ENCODE data around the gene NSG1. TPM values are rescaled to one million over a fixed set of nuclear protein-coding genes. Genes with fewer than 3 reads are reported as not detected.

Gene NSG1
- total and polyA plus RNA-seq, 9 of the 15 experiments (the other 6 are each of a cell fraction or from before 2014, with no cell fraction given) = not detected

DNA sequence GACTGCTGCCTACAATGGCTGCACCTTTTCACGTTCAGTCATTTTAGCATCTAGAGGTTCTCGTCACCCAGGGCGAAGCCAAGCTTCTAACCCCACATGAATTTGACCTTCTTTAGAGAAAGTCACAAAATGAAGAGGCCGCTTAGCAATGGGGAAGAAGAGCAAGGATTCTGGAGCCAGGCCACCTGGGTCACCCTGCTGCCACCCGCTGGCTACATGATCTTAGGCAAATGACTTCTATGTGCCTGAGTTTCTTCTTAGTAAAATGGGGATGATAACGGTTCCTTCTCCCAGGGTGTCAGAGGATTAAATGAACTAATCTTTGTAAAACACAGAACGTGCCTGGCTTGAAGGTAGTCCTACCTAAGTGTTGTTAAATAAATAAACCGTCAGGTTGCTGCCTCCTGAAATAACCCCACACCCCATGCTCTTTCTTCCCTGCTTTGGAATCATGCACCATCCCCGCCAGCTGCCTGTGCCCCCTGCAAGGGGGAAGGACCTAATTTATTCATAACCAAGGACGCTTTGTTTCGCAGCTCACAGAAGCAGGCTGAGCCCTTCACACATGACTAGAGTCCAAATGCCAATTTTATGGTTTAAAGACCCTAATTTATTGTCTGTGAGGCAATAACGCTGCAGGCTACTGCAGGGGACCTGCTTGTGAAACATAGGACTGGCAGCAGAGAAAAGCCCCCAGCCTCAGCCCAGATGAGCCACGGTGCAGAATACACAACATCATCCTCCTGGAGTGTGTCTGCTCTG is 28.6 kb upstream of the NSG1 start:
- H3K9me3 ChIP-seq (replicated peaks; ENCODE audit: control insufficient read depth, insufficient read depth, low read depth, low read length) = no peaks in the 10 kb centered on the region
- H3K4me1 ChIP-seq (replicated peaks in 1 of 2; ENCODE audit: control insufficient read depth in 2 of 2, insufficient read depth in 2 of 2, low read length in 2 of 2) = peaks cover 0 to 7% of the 10 kb centered on the region in 2 experiments; a peak in 1 of 5 replicates
- H3K4me2 ChIP-seq (ENCODE audit: insufficient read depth, low read length) = no peak overlapping the region
- peaks cover 55 to 72% of the 10 kb centered on the region in 2 experiments for H3K27me3 ChIP-seq (ENCODE audit: control insufficient read depth in 2 of 2, insufficient read depth in 2 of 2, low read length in 2 of 2)
- WGBS (ENCODE audit: insufficient coverage, low coverage, missing lambda C conversion rate) = 0% methylated on average over 11 of the region's 13 CpGs
- H3K27ac ChIP-seq (ENCODE audit: extremely low read depth, low read depth, low read length) = no peak overlapping the region
- H3K9me1 ChIP-seq (ENCODE audit: control insufficient read depth, insufficient read depth, low read length) = no peaks in the 10 kb centered on the region
- no peak overlapping the region for H3K9ac ChIP-seq (ENCODE audit: insufficient read depth in 1 of 2, low read depth in 2 of 2, low read length in 2 of 2)
- intact Hi-C loops (cut with micrococcal nuclease) = no loop called here
- H3K4me3 ChIP-seq = no peak overlapping the region
- ATAC-seq (no peak), DNase-seq (ENCODE audit: extremely low read depth in 1 of 4, low spot score in 3 of 4) (no peak), FAIRE-seq (no peak)
- in situ Hi-C loops (cut with MboI) = no loop called here
- H4K20me1 ChIP-seq (replicated peaks; ENCODE audit: control insufficient read depth, insufficient read depth, low read length) = no peaks in the 10 kb centered on the region
- ChIA-PET CTCF (ENCODE audit: low intra/inter-chr PET ratio) (no interaction called here), POLR2A (interaction anchor here (0.7 kb wide), 1 partner anchor 1201 kb away, joined by 3 read pairs; no protein-coding TSS in a partner anchor)
- no peaks in the 10 kb centered on the region for H3K79me2 ChIP-seq (ENCODE audit: control insufficient read depth, insufficient read depth, low read length)
- H2AFZ ChIP-seq (ENCODE audit: low read depth, low read length) = no peak overlapping the region
- no peaks in the 10 kb centered on the region for H3K36me3 ChIP-seq (ENCODE audit: control insufficient read depth, insufficient read depth, low read length)
- no TSS peak for BruUV-seq (replicated peaks)
- TF ChIP-seq SPI1 (IDR thresholded peaks at IDR 0.05; ENCODE audit: borderline replicate concordance, low read depth, low read length) (no peak), PTTG1 (tag; IDR thresholded peaks at IDR 0.05; ENCODE audit: low read depth) (no peak), NKRF (IDR thresholded peaks at IDR 0.05; ENCODE audit: borderline replicate concordance) (no peak), KAT7 (CRISPR knock-in tag; IDR thresholded peaks at IDR 0.05; ENCODE audit: borderline replicate concordance) (no peak), ZNF655 (CRISPR knock-in tag; IDR thresholded peaks at IDR 0.05) (no peak), FOXM1 (IDR thresholded peaks at IDR 0.05; ENCODE audit: low read depth) (no peak), FOXM1 (CRISPR knock-in tag; IDR thresholded peaks at IDR 0.05; ENCODE audit: low read depth) (no peak)
- TF ChIP-seq, protein P1, sequence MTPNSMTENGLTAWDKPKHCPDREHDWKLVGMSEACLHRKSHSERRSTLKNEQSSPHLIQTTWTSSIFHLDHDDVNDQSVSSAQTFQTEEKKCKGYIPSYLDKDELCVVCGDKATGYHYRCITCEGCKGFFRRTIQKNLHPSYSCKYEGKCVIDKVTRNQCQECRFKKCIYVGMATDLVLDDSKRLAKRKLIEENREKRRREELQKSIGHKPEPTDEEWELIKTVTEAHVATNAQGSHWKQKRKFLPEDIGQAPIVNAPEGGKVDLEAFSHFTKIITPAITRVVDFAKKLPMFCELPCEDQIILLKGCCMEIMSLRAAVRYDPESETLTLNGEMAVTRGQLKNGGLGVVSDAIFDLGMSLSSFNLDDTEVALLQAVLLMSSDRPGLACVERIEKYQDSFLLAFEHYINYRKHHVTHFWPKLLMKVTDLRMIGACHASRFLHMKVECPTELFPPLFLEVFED (CRISPR knock-in tag; conservative IDR thresholded peaks at IDR 0.05) = no peak
- TF ChIP-seq, protein P2, sequence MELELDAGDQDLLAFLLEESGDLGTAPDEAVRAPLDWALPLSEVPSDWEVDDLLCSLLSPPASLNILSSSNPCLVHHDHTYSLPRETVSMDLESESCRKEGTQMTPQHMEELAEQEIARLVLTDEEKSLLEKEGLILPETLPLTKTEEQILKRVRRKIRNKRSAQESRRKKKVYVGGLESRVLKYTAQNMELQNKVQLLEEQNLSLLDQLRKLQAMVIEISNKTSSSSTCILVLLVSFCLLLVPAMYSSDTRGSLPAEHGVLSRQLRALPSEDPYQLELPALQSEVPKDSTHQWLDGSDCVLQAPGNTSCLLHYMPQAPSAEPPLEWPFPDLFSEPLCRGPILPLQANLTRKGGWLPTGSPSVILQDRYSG (tag; conservative IDR thresholded peaks at IDR 0.05; ENCODE audit: low read depth) = no peak
- TF ChIP-seq, protein P3, sequence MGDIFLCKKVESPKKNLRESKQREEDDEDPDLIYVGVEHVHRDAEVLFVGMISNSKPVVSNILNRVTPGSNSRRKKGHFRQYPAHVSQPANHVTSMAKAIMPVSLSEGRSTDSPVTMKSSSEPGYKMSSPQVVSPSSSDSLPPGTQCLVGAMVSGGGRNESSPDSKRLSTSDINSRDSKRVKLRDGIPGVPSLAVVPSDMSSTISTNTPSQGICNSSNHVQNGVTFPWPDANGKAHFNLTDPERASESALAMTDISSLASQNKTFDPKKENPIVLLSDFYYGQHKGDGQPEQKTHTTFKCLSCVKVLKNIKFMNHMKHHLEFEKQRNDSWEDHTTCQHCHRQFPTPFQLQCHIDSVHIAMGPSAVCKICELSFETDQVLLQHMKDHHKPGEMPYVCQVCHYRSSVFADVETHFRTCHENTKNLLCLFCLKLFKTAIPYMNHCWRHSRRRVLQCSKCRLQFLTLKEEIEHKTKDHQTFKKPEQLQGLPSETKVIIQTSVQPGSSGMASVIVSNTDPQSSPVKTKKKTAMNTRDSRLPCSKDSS (IDR thresholded peaks at IDR 0.05; ENCODE audit: low read depth, partially characterized antibody) = no peak
